Measurements from ENCODE around the gene MEOX2. TPM values are rescaled to one million over a fixed set of nuclear protein-coding genes. Genes with fewer than 3 reads are reported as not detected.

MEOX2 gene
- total RNA-seq, 6 experiments from 2014 or later: not detected

GRCh38 chr7:15618275-15618674, 68.2 kb downstream of the MEOX2 start:
- H3K4me3 Mint-ChIP-seq: no peak overlapping the region
- TF ChIP-seq CTCF (IDR thresholded peaks at IDR 0.05): no peak
- H3K27me3 Mint-ChIP-seq (ENCODE audit: insufficient read depth): no peaks in the 10 kb centered on the region
- H3K36me3 Mint-ChIP-seq (ENCODE audit: low read depth): no peaks in the 10 kb centered on the region
- no peak overlapping the region for H3K27ac Mint-ChIP-seq
- DNase-seq: no peak
- no peaks in the 10 kb centered on the region for H3K9me3 Mint-ChIP-seq
- H3K4me1 Mint-ChIP-seq (ENCODE audit: low read depth): no peaks in the 10 kb centered on the region; the same call in 1 of the 2 replicates

DNA sequence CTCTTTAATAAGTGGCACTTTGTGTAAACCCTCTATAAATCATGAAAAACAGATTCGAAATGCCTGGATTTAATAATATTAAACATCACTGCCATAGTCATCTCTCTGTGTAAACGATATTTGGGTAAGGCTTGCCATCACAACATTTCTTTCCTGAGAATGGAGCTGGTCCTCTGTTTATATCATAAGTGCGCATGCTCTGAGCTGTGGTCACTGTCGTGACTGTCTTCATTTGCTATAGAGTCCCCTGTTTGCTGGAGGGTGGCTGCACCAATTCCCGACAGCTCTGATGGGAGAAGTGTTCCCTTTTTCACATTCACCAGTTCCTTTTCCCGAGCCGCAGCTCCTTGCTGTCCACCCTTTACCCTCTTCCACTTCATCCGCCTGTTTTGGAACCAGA, 74.3 kb downstream of the MEOX2 start:
- H3K27me3 Mint-ChIP-seq (ENCODE audit: insufficient read depth): peaks cover 1% of the 10 kb centered on the region; the same call in 1 of the 2 replicates
- no peak for TF ChIP-seq CTCF (IDR thresholded peaks at IDR 0.05)
- no peaks in the 10 kb centered on the region; the same call in 1 of the 2 replicates for H3K4me1 Mint-ChIP-seq (ENCODE audit: low read depth)
- no peak overlapping the region for H3K4me3 Mint-ChIP-seq
- H3K36me3 Mint-ChIP-seq (ENCODE audit: low read depth): no peaks in the 10 kb centered on the region
- no peaks in the 10 kb centered on the region for H3K9me3 Mint-ChIP-seq
- no peak overlapping the region for H3K27ac Mint-ChIP-seq
- no peak for DNase-seq

- no peak for DNase-seq
- no peak for TF ChIP-seq CTCF (IDR thresholded peaks at IDR 0.05)
- Mint-ChIP-seq H3K9me3 (no peaks in the 10 kb centered on the region), H3K4me3 (no peak overlapping the region), H3K36me3 (ENCODE audit: low read depth) (no peaks in the 10 kb centered on the region), H3K27ac (no peak overlapping the region), H3K4me1 (ENCODE audit: low read depth) (no peaks in the 10 kb centered on the region; the same call in 1 of the 2 replicates), H3K27me3 (ENCODE audit: insufficient read depth) (peaks cover 1% of the 10 kb centered on the region; the same call in 1 of the 2 replicates)
Observed at GRCh38 chr7:15610503-15610902, 76.0 kb downstream of the MEOX2 start.

- Mint-ChIP-seq H3K4me1 (ENCODE audit: low read depth) (no peaks in the 10 kb centered on the region; the same call in 1 of the 2 replicates), H3K4me3 (no peak overlapping the region), H3K27ac (no peak overlapping the region), H3K9me3 (no peaks in the 10 kb centered on the region), H3K27me3 (ENCODE audit: insufficient read depth) (peaks cover 1% of the 10 kb centered on the region; the same call in 1 of the 2 replicates), H3K36me3 (ENCODE audit: low read depth) (no peaks in the 10 kb centered on the region)
- DNase-seq: no peak
- no peak for TF ChIP-seq CTCF (IDR thresholded peaks at IDR 0.05)
Observed at GRCh38 chr7:15609287-15609686, 77.2 kb downstream of the MEOX2 start.

- TF ChIP-seq CTCF (IDR thresholded peaks at IDR 0.05): no peak
- Mint-ChIP-seq H3K4me1 (ENCODE audit: low read depth) (no peaks in the 10 kb centered on the region; the same call in 1 of the 2 replicates), H3K4me3 (no peak overlapping the region), H3K27me3 (ENCODE audit: insufficient read depth) (no peaks in the 10 kb centered on the region), H3K36me3 (ENCODE audit: low read depth) (no peaks in the 10 kb centered on the region), H3K9me3 (no peaks in the 10 kb centered on the region), H3K27ac (no peak overlapping the region)
- DNase-seq: no peak
Observed at GRCh38 chr7:15607529-15608210, 78.8 kb downstream of the MEOX2 start.

Data from HFFc6 (cell line).